GM18502 (cell line): Measurements from ENCODE around the gene PIK3R2.
A peak's percentile ranks its signal among the peaks of the same experiment; 100 is the strongest.
"Not testable (repeated sequence)": the region's sequence is repeated elsewhere in the genome, so short reads cannot be mapped to it uniquely, and the experiment has no call there.

ENCODE experiments used
- ATAC-seq: cut with Tn5 transposase; IDR thresholded peaks from one replicate; pipeline ENCODE4 v1.9.1; 2021; ENCODE audit warnings: mild to moderate bottlenecking; ENCODE audit not compliant: unreplicated experiment, poor library complexity

PIK3R2 gene

DNA sequence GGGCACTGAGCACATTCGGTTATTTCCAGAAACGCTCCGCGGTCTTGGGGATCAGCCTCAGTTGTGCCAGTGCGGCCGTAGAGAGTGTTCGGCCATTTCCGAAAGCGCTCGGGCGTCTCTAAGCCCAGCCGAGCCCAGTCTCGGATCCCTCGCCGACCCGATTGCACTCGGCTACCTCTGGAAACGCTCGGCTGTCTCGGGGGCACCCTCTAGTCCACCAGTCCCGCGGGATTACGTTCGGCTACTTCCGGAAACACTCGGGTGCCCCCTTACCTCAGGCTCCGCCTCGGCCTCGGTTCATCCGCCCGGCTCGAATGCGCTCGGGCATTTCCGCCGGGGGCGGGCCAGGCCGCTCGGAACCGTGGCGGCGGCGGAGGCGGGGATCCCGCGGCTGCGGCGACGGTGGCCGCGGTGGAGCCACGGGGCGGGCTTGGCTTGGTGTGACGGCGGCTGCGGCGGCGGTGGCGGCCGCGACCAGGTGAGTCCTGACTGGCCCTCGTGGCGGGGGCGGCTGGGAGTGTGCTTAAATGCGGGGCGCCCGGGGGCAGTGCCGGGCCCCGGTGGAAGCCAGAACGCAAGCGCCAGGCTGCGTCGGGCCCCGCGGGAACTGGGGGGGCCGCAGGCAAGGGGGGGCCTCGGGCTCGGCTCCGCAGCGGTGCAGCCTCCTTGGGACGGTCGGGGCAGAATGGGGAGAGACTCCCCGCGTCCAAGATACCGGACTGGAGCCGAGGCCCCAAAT is at the start of gene PIK3R2:
PIK3R2 (plus strand) TSS at position 347 of the 739 bp plus-strand sequence. CDS start 2,717 bp downstream, outside the sequence.
- ATAC-seq, result peak; percentile 78

DNA sequence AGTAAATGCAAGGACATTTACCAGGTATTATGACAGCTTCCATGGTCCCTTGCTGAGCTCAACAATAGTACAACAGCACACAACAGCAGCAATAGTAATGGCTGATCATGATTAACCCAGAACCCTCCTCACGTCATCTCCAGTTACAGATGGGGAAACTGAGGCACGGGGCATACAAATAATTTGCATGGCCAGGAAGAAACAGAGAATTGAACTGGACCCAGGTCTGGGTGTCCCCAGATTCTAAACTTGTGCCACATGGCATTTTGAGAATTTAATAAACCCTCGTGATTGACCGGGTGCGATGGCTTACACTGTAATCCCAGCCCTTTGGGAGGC is 48.2 kb upstream of the PIK3R2 start:
- ATAC-seq, result no peak

DNA sequence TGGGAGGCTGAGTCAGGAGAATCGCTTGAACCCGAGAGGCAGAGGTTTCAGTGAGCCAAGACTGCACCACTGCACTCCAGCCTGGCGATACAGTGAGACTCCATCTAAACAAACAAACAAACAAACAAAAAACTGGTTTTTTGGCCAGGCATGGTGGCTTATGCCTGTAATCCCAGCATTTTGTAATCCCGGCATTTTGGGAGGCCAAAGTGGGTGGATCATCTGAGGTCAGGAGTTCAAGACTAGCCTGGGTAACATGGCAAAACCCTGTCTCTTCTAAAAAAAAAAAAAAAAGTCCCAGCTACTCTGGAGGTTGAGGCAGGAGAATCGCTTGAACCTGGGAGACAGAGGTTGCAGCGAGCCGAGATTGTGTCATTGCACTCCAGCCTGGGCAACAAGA is 47.7 kb upstream of the PIK3R2 start:
- not testable (repeated sequence) for ATAC-seq

DNA sequence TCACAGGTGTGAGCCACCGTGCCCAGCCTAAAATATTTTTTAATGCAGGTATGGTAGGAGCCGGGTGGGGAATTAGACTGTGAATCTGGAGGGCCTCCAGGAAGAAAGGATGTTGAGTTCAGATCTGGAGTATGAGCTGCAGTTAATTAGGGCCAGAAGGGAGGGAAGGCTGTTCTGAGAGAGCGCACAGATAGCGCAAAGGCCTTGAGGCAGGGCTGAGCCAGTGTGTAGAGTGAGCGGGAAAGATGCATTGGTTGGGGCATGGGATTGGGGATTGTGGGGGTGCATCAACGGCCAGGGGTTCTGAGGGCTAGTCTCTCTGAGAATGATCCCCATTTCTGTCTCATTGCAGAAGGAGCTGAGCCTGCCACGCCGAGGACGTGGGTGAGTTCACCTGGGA is 45.7 kb upstream of the PIK3R2 start:
- no peak for ATAC-seq

DNA sequence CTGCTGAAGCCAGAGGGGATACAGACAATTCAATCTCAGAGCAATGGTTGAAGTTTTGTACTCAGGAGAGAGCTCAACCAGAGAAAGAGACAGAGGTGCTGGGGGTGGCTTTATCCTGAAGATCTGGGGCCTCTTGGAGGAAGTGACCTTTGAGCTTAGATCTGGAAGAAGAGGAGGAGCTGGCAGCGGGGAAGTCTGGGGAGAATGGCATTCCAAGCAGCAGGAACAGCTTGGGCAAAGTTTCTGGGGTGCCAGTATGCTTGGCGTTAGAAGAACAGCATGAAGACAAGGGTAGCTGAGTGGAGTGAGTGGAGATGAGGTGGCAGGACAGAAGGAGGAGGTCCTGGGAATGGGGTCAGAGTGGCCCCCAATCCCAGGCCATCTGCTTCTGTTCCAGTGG is 44.1 kb upstream of the PIK3R2 start:
- no peak for ATAC-seq

DNA sequence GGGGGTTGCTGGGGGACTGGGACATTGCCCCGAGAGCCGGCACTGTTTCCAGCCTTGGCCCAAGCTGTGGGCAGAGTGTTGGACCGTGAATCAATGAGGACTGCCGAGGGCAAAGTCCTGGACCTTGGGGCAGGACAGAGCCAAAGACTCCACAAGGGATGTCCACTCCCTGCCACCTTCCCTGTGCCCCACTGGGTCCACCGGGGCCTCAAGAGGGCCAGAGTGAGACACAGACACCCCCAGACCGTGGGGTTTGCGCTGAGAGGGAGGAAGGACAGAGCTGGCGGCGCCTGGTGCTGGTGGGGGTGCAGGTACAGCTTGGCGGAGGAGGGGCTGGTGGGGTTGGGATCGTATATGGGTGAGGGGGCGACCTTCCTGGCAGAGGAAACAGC is 43.6 kb upstream of the PIK3R2 start:
- ATAC-seq, result no peak

DNA sequence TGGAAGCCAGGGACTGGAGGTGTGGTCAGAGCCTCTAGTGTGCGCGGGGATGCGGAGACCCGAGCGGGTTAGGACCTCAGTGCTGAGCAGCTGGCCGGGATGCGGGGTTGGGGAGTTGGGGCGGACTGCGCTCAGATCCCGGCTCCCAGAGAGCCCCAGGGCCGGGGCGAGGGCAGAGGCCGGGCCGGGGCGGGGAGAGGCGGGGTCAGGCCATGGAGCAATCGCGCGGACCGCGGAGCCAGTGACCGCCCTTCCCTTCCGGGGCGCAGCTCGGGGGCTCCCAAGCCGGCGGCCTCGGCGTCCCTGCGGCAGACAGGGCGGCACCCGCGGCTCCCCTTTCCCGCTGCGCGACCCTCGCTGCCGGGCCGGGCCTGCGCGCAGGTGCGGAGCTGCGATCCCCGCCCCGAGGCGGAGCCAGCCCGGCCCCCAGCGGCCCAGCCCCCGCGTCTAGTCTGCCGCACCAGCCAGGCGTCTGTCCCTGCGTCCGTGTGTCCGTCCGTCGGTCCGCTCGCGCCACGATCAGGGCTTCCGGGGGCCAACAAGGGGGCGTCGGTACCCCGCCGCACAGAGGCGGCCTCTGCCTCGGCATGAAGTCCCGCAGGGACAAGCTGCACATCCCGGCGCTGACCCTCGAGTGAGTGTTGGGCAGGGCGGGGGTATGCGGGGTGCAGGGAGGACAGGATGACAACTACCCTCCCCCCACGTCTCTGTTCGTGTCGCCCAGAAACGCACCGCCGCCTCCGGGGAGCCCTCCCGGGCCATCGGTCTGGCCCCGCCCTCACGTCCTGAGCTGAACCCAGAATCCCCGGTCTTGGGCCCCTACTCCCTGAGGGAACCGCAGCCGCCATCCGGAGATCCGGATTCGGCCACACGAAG is 43.0 kb upstream of the PIK3R2 start:
- no peak for ATAC-seq

DNA sequence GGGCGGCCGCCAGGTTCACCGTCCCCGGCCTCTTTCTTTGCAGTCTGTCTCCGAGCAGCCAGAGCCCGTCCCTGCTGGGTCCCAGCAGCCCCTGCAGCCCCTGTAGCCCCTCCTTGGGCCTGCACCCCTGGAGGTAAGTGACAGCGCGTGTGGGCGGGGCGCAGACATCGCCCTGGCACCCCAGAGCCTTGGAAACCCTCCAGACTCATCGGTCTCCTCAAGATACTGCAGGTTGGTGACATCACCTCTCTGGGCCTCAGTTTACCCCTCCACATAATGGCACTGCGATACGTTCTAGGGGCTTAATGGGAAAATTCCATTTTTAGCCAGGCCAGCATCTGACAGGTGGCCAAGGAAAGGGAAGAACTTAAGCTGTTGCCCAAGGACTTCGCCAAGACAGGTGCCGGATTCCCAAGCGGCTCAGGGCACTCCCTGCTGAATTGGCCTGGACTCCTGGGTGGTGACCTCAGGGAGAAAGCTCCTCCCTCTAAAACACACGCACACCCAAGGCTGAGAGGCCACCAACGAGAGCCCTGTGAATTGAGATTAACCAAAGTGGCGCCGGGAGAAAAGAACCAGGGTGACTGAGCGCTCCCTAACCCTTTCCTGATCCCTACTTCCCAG is 42.2 kb upstream of the PIK3R2 start:
- ATAC-seq, result no peak

DNA sequence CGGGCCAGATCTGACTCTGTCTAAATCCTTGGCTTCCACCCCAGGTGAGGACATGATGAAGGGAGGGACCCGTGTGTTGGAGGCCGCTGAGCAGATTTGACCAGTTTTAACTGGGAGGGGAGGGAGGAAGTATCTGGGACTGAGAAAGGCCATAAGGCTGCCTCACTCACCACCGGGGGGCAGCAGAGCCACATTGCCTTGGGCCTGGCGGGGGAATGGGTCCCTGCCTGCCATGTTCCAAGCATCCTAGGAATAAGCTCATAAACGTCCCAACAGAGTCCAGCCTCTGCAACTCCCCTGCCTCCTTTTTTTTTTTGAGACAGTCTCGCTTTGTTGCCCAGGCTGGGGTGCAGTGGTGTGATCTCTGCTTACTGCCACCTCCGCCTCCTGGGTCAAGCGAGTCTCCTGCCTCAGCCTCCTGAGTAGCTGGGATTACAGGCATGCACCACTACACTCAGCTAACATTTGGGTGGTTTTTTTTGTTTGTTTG is 39.9 kb upstream of the PIK3R2 start:
- no peak for ATAC-seq

DNA sequence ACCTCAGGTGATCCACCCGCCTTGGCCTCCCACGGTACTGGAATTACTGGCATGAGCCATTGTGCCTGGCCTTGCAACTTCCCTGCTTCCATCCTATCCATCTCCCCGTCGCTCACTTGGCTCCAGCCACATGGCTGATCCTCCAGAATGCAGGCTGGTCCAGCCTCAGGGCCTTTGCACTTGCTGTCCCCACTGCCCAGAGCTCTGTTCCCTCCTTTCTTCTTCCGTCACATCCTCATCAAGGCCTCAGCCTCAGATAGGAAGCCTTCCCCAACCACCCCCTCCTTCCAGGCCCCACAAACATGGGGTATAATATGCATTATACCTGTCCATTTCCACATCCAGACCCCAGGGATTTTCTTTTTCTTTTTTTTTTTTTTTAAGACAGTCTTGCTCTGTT is 39.1 kb upstream of the PIK3R2 start:
- ATAC-seq, result no peak

DNA sequence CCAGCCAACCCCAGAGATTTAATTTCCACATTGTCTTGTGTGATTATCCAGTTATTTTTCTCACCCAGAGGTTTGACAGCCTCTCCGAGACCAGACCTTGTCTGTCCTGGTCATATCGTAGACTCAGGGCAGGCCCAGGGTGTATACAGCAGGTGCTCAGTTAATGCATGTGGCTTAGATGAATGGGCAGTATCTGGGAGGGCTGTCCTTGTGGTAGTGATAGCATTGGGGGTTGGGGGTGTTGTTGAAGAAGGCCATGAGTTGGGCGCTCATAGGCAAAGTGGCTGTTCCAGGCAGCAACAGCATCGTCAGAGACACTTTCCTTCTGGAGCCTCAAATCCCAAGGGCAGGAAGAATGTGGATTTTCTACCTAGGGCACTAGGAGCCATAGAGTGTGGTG is 38.5 kb upstream of the PIK3R2 start:
- ATAC-seq, result no peak

DNA sequence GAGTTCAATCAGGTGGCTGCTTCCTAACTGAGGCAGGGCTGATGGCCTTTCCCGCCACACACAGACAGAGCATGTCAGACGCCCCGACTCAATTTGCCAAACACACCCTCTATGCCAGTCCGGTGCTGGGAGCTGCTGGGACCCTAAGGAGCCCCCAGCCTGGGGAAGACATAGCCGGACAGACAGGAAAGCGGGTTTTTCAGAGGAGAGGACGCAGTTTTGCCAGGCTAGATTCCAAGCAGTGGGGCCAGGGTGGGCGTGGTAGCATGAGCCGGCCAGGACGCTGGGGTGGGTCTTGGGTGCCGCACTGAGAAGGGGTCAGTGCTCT is 35.6 kb upstream of the PIK3R2 start:
- no peak for ATAC-seq

DNA sequence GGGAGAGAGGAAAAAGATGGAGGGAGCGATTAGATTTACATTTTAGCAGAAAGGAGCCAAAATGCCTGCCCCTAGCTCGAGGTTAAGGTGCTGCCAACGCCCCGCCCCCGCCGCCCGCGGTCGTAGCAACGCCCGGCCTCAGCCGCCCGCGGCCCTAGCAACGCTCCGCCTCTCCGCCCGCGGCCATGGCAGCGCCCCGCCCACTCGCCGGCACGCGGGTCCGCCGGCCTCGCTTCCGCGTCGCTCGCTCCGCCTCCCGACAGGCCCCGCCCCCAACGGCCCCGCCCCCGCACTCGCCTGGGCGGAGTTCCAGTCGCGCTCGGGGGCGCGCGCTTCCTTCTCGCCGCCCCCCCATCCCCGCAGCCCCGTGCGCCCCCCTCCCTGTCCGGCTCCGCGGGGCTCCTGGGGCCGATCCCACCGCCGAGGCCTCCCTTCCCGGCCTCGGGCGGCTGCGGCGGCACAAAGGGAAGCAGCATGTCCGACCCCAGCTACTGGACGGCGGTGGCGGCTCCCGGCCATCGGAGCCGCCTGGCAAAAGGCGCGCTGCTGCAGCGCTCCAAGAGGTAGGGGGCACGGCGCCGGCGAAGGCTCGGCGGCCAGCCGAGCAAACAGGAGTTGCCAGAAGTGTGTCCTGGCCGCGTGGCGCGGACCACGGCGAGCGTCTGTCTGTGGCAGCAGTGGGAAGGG is 35.1 kb upstream of the PIK3R2 start:
- ATAC-seq, result peak; percentile 89

DNA sequence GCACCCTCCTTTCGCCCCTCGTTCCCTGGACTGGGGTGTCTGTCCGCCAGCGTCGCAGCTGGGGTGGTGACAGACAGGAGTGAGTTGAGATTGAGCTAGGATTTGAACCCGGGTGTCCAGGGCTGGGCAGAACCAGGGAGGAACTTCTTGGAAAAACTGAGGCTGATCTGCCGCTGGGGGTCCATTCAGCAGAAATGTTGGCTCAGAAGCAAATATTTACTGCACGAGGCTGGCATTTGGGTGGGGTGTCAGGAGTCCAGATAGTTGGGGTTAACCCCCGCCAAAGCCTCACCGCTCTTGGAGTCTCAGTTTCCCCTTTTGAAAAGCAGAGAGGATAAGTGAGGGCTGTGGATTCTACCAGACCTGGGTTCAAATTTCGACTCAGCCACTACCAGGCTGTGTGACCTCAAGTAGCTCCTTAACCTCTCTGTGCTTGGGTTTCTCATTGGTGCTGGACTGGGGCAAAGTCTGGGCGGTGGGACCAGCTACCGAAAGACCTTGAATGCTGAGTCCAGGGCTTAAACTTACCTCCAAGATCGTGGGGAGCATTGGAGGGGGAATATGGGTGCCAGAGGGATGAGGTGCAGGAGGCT is 34.4 kb upstream of the PIK3R2 start:
- ATAC-seq, result no peak

DNA sequence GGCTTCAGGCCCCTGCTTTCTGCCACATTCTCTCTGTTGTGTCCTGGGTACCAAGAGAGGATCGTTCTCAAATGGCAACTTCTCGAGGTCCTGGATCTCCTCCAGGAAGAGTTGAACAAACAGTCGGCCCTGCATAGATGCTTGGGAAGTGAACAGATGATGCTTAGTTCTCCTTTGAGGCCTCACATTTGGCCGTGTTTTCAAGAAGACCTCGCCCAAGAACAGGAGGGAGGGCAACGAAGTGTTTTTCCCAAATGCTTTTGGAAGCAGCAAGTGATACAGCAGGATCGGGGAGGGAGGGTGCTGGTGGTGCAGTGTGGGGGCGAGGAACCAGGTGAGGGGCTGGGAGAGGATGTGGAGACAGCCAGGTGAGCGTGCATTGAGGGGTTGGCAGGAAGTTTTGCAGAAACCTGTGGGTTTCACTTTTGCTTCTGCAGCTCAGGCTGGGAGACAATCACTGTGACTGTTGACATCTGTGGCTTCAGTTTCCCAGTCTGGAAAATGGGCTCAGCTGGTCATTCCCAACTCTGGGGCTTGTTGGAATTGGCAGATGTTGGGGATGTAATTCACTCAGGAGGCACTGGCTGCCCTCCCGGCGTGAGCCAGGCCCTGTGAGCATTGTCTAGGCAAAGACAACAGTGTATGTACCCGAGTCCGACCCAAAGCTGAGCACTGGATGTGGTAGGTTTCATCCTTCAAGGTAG is 33.8 kb upstream of the PIK3R2 start:
- ATAC-seq, result no peak

DNA sequence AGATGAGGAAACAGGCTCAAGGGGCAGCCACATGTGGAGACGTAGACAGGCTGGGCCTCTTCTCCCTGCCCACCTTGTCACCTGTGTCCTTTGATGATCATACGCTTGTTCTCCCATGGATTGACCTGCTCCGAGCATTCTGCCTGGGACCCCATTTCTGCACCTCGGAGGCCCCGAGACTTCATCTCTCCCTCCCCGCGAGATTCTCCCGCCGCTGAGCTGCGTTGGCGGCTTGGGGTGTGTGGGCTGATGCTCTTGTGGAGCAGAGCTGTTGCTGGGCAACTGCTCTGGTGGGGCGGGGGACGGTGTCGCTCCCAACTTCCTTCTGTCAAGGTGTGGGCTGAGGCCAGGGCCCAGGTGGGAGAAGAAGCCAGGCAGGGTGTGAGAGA is 33.3 kb upstream of the PIK3R2 start:
- no peak for ATAC-seq

DNA sequence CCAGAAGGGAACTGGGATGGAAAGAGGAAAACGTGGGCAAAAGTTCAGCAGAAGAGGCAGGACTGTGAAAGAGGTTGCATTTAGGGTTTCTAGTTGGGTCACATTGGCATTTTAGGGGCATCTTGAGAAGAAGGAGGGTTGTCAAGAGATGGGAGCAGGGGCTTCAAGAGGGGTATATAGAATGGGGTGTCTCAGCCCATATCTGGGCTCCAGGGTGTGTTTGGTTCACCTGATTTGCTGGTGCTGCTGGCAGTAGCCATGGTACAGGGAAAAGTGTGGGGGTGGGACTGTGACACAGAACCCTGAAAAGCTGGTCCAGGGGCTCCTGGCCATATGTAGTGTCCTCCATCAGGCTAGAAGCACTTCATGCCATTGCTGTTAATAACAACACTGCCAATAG is 32.8 kb upstream of the PIK3R2 start:
- no peak for ATAC-seq

DNA sequence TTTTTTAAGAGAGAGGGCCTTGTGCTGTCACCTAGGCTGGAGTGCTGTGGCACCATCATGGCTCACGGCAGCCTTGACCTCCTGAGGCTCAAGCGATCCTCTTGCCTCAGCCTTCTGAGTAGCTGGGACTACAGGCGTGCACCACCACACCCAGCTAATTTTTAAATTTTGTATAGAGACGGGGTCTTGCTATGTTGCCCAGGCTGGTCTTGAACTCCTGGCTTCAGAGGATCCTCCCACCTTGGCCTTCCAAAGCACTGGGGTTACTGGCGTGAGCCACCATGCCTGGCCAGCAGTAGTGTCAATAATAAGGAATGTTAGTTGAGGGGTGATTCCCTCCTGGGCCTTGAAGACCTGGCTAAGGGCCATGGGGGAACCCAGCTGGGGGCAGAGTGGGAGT is 31.8 kb upstream of the PIK3R2 start:
- no peak for ATAC-seq

DNA sequence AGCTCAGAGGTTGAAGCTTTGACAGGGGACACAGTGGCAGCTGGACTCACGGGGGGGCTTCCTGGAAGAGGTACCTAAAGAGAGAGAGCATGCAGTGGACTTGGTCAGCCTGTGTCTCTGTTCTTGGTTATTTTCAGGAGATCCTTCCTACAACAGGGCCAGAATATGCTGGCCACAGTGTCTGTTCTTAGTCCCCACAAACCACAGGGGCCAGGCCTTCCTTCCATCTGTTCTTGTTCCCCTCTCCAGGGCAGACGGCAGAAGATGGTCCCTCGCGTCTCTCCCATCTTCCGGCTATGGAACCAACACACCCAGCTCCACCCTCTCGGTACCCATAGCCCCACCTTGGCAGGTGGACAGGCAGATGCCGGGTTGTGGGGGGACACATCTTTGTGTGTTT is 30.5 kb upstream of the PIK3R2 start:
- no peak for ATAC-seq
